EL (cell line): ENCODE results near the gene PTPRK.

Experiments
- DNase-seq: peaks from one replicate; pipeline ENCODE4 v3.0.0-alpha.2; 2016

Gene PTPRK

DNA sequence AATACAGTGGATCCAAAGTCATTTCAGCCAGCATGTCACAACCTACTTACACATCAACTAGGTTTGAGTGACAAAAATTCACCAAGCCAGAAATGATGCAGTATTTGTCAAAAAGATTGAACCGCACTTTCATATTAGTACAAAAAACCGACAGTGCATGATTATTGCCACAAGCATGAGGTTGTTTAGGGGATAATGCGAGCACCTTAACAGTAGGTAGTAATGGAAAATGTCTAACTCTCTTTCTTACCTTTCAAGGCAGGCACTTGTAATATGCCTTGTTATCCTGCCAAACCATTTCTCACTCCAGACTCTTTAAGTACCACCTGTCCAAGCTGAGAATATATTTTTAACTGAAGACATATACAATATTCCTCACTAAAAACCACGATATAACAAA is 349.2 kb downstream of the PTPRK start:
- DNase-seq = no peak

- no peak for DNase-seq
Observed at GRCh38 chr6:128168244-128168643, 352.2 kb downstream of the PTPRK start.

- no peak for DNase-seq
Observed at GRCh38 chr6:128167552-128167951, 352.8 kb downstream of the PTPRK start.

- no peak for DNase-seq
Observed at GRCh38 chr6:128164254-128164653, 356.1 kb downstream of the PTPRK start.

DNA sequence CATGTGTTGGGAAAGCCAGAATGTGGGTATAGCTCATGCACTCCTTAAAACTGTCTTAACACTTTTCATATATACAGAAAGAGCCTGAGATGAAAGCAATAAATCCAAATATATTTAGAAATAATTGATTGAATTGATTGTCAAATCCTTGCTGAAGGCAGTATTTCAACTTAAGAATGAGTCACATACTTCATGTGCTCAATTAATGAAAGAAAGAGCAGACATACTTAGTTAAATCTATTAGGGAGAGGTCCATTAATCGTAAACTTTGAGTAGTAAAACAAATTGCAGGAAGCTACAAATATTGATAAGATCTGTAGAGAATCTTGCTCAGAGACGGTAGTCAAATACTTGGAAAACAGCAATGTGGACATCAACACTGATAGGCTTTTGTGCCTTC is 358.0 kb downstream of the PTPRK start:
- no peak for DNase-seq

- DNase-seq = no peak
Observed at GRCh38 chr6:128161839-128162238, 358.6 kb downstream of the PTPRK start.

- DNase-seq = no peak
Observed at GRCh38 chr6:128161263-128161662, 359.1 kb downstream of the PTPRK start.

DNA sequence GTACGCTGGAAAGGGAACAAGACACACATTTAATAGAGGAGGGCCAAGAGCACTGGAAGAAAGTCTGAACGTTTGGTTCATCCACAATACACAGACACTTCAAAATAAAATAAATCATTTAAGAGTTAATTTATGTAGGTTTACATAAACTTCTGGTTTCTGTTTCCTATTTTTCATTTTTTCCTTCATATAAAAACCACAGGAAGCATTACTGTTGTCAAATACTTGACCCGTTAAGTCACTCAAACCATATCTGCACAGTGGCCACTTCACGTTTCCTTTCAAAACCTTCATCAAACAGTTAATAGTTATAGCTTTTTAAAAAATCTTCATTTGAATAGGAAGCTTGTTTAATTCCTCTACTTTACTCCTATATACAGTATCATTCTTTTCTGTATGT is 361.9 kb downstream of the PTPRK start:
- DNase-seq = peak; percentile 64

DNA sequence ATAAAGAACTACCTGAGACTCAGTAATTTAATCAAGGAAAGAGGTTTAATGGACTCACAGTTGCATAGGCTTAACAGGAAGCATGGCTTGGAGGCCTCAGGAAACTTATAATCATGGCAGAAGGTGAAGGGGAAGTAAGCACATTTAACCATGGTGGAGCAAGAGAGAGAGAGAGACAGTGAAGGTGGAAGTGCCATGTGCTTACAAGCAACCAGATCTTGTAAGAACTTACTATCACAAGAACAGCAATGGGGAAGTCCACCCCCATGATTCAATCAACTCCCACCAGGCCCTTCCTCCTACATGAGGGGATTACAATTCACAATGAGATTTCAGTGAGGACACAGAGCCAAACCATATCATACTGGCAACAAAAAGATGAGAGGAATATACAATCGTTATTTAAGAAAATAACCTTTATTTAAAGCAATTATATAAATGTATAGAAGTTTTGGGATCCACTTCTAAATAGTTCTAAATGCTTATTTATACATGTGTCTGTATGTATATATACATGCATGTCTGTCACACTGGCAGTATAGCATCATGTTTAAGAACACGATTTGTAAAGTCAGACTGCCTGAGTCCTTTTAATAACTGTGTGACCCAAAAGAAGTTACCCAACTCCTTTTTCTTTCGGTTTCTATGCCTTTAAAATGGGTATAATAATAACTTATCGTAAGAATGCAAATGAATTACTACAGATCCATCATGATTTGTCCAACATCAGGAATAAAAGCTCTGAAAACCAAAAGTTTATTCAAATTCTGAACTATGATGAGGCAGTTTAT is 363.9 kb downstream of the PTPRK start:
- DNase-seq = no peak

DNA sequence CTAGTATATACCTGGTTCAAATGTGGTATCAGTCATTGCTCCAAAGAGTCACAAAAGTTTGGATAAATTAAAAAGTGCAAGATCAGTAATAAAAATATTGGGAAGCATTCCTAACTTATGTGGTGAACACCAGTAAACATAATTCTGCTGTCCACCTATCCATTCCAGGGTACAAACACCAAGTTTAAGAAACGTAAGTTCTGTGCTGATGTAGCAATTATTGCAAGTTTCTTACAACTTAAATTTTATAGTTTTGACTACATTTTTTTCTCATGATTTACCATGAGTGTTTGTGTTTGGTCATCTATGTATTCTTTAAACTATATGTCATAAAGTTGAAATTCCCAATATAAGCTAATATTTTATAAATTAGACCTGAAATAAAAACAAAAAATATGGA is 364.6 kb downstream of the PTPRK start:
- DNase-seq = no peak

DNA sequence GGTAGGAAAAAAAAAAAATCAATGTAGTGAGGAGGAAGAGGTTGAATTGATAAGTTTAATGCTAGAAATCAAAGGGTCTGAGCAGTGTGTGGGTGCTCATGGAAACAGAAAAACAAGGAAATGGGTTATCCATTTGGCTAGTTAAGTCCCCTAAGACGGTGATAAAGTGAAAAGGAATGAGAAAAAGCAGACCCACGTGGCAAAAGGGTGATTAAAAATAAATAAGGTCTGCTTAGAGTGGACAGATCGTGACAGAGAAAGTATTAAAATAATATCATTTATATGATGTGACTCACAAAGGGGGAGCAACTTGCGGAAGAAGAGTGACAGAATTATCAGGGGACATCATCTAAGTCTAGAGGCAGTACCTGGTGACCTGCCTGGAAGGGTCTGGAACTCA is 367.8 kb downstream of the PTPRK start:
- no peak for DNase-seq

DNA sequence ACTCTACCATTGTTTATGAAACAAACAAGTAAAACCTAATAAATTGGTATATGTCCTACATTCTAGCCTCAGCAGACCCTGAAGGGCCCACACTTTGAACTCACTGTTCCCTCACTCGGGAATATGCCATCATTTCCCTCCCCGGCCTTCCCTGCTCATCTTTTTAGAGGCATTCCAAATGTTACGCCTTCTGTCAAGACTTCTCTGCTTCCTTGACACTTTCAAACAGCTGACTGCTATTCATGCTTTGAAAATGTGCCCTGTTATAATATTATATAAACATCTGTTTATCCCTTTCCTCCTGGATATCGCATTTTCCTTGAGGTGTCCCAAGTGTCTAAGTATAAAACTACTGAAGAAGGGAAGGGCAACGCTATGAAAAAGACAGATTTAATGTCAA is 370.0 kb downstream of the PTPRK start:
- DNase-seq = no peak

DNA sequence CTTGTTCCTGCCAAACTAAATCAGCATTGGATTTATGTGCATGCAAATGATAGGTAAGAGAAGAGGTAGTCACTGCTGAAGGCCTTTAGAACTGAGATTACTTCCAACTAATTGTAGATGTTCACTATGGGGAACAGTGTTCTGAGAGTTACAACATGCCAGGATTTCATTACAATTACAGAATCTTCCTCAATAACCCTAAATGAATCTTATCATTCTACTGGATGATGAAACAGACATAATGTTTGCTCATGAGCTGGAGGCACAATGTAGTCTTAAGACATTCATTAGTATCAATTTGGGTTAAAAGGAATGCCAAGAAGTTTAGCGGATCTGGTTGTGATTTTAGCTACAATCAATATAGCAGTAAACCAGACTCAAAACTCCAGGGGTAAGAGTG is 370.6 kb downstream of the PTPRK start:
- DNase-seq = no peak

DNA sequence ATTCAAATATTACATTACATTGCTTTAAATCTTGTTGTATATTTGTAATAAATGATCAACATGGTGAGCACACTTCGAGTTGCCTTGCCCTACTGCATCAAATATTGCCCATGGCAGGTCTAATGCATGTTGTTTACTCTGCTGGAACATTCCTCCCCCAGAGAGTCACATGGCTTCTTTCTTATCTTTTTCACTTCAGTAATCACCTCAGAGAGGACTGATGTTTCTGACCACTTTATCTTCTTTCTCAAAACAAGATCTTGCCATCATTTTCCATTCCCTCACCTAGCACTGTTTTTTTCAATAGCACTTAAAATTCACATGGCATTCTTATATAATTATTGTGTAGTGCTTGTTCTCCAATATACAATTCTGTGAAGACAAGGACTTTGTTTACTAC is 376.1 kb downstream of the PTPRK start:
- no peak for DNase-seq

DNA sequence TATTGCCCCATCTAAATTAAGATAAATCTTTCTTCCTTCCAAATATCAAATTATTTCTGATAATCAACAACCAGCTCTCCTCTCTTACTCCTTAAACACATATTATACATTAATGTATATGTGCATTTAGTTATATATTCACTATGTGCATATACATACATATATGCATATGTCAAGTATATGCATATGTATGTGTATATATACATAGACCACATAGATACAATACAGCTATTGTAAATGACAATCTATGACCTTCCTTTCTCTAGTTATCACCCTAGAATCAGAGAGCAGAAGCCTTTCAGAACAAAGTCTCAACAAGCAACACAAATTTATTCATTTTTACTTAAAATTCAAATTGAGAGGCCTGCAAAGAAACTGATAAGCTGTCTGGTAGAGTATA is 378.5 kb downstream of the PTPRK start:
- no peak for DNase-seq

- peak; percentile 29 for DNase-seq
Observed at GRCh38 chr6:128139519-128139918, 380.9 kb downstream of the PTPRK start.

GRCh38 chr6:128138694-128139093 is 381.7 kb downstream of the PTPRK start:
- DNase-seq = no peak

DNA sequence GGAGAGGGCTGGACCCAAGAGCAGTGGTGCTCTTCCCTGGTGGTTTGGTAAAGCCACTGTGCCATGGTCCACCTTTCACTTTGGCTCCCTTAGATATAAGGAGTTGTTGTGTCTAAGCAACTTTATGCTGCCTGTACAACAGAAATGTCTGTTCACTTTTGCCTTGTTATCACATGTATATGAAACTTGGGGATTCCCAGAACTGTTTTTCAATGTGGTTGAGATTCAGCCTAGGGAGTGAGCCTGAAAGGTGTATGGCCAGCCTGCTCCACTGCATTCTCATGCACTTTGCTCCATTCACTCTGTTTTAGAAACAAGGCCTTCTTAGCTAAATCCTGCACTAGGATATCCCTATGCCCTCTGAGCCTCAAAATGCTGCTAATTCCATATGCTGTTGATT is 385.1 kb downstream of the PTPRK start:
- no peak for DNase-seq

DNA sequence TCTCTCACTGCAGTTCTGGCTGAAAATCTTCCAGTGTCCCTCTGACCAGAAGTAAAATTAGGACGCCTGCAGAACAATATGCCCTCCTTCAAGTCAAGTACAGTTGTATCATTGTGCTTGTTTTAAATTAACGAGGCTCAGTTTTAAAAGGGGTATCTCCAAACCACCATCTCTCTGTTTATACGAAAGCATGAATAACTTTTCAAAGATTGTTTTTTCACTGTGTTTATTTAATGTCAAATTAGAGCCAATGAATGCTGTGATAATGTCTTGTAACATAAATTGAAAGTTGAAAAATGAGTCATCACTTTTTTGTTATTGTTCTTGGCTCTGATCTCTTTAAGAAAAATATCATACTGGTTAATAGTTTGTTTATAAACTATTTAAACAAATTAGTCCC is 388.8 kb downstream of the PTPRK start:
- peak; percentile 36 for DNase-seq

DNA sequence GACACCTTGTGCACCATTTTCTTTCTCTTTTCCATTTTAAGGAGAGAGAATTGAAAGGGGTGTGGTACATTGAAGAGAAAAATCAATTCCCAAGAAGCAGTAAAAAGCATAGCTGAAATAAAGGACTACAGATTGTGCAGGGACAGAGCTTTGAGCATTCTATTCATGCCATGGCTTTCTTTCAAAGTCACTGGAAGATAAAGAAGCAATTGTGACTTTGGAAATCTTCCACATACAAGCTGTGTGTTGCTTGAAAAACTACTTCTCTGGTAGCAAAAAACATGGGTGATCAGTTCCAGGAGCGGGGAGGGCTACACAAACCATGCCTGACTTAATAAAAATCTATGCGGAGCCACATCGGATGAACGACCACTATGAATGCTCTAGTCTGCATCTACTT is 389.4 kb downstream of the PTPRK start:
- no peak for DNase-seq

- DNase-seq = no peak
Observed at GRCh38 chr6:128129679-128130078, 390.7 kb downstream of the PTPRK start.

GRCh38 chr6:128127650-128128049 is 392.7 kb downstream of the PTPRK start:
- no peak for DNase-seq

- peak; percentile 60 for DNase-seq
Observed at GRCh38 chr6:128124713-128125112, 395.7 kb downstream of the PTPRK start.

DNA sequence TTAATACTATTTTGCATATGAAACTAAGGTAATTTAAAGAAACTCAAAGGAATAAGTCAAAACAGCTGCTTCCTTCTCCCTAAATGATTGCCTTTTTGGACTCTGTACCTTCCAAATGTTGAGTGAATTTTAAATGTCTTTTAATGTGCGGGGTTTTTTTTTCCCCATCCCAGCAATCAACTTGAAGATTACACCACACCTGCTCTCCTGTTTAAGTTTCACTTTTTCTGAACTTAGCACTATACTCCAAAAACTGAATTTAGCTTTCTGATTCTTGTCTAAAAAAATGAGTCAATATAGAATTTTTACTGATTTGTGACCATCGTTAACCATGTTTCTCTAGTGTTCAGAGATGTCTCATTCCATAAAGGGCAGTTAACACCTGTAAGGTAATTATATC is 398.8 kb downstream of the PTPRK start:
- no peak for DNase-seq

GRCh38 chr6:128121190-128121589 is 399.2 kb downstream of the PTPRK start:
- DNase-seq = no peak
